GM10266 (cell line): ENCODE measurements around the gene ACOXL.

ENCODE experiments used
- DNase-seq: peaks from one replicate; pipeline ENCODE4 v3.0.0; 2012; ENCODE audit errors: extremely low spot score
- TF ChIP-seq, protein P1 (sequence below): IDR thresholded peaks from 2 replicates; pipeline ENCODE4 v1.5.1; 2012; ENCODE audit warnings: mild to moderate bottlenecking, low read depth; ENCODE audit not compliant: control insufficient read depth, insufficient read depth; ENCODE audit errors: missing control alignments

ACOXL gene

DNA sequence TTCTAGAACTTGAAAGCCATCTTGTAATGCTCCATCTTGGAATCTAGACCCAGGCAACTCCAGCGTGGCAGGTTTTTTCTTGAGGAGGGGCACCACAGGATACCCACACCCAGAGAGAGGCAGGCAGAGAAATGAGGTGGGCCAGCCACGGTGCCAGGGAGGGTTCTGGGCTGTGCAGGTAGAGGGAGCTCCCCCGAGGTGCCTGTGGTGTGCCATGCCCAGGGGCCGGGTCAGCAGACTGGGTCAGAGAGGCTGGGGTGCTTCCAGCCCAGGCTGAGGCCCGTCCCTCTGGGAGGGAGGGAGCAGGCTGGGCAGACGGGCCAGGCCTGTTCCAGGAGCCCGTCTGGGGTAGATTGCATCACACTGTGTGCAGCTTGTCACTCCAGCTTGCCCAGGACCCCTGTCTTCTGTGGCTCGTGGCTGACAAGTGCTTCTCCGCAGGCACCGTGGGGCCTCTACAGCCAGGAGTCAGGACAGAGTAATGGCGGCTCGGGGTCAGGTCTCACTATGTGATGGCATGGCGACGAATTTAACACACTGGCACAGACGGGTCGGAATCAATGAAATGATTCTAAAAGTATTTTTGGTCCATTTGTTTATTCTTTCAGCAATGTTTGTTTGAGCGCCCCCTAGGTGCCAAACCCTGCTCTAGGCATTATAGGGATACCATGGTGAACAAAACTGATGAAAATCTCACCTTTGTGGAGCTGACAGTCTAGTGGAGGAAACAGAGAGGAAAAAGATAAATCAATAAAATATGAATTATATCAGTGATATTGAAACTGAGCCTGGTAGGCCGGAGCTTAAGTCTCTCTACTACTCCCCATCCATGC lies 144.0 kb downstream of the ACOXL start:
- TF ChIP-seq, protein P1, sequence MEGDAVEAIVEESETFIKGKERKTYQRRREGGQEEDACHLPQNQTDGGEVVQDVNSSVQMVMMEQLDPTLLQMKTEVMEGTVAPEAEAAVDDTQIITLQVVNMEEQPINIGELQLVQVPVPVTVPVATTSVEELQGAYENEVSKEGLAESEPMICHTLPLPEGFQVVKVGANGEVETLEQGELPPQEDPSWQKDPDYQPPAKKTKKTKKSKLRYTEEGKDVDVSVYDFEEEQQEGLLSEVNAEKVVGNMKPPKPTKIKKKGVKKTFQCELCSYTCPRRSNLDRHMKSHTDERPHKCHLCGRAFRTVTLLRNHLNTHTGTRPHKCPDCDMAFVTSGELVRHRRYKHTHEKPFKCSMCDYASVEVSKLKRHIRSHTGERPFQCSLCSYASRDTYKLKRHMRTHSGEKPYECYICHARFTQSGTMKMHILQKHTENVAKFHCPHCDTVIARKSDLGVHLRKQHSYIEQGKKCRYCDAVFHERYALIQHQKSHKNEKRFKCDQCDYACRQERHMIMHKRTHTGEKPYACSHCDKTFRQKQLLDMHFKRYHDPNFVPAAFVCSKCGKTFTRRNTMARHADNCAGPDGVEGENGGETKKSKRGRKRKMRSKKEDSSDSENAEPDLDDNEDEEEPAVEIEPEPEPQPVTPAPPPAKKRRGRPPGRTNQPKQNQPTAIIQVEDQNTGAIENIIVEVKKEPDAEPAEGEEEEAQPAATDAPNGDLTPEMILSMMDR = peak; percentile 25
- no peak for DNase-seq

GRCh38 chr2:110877031-110877827 lies 144.9 kb downstream of the ACOXL start:
- DNase-seq = no peak

DNA sequence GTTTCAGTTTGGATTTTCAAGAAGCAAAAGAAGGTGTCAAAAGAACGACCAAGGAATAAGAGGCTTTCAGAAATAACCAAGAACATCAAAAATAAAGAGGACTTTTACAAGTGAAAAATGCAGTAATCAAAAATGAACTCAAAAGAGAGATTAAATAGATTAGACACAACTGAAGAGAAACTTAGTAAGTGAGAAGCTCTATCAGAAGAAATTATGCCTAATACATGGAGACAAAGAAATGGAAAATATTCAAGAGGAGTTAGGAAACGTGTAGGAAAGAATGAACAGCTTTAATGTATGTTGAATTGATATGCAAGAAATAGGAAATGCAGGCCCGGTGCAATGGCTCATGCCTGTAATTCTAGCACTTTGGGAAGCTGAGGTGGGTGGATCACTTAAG lies 145.8 kb downstream of the ACOXL start:
- DNase-seq = no peak
- TF ChIP-seq, protein P1 = no peak

More at GRCh38 chr2:110877031-110877827, 144.9 kb downstream of the ACOXL start:
- TF ChIP-seq, protein P1 = no peak

GRCh38 chr2:110881908-110882307 lies 149.5 kb downstream of the ACOXL start:
- DNase-seq = no peak

GRCh38 chr2:110883406-110883805 lies 151.0 kb downstream of the ACOXL start:
- DNase-seq = no peak

More at GRCh38 chr2:110881908-110882307, 149.5 kb downstream of the ACOXL start:
- TF ChIP-seq, protein P1 = no peak

GRCh38 chr2:110885256-110885655 lies 152.9 kb downstream of the ACOXL start:
- no peak for DNase-seq
- TF ChIP-seq, protein P1 = no peak

More at GRCh38 chr2:110883406-110883805, 151.0 kb downstream of the ACOXL start:
- TF ChIP-seq, protein P1 = no peak
